HUES64 (cell line): ENCODE data around the gene UGT1A1.
"Not testable (repeated sequence)": the region's sequence is repeated elsewhere in the genome, so short reads cannot be mapped to it uniquely, and the experiment has no call there.

Experiments
- H3K27ac ChIP-seq: 2 replicates; pipeline ENCODE4 v1.7.0; 2013; ENCODE audit warnings: low read depth, low read length, inconsistent platforms
- H3K27me3 ChIP-seq: 2 replicates; pipeline ENCODE4 v1.6.1; 2013; ENCODE audit warnings: mild to moderate bottlenecking, low read length; ENCODE audit not compliant: insufficient read depth
- H3K36me3 ChIP-seq: 2 replicates; pipeline ENCODE4 v1.6.1; 2013; ENCODE audit warnings: mild to moderate bottlenecking, low read length; ENCODE audit not compliant: insufficient read depth
- H3K4me1 ChIP-seq: 2 replicates; pipeline ENCODE4 v1.6.1; 2013; ENCODE audit warnings: mild to moderate bottlenecking, low read length, moderate library complexity; ENCODE audit not compliant: insufficient read depth
- H3K4me3 ChIP-seq: 2 replicates; pipeline ENCODE4 v1.5.1; 2013; ENCODE audit warnings: mild to moderate bottlenecking, low read length, moderate library complexity
- H3K9ac ChIP-seq: 2 replicates; pipeline ENCODE4 v1.6.1; 2013; ENCODE audit warnings: mild to moderate bottlenecking, low read depth, low read length
- H3K9me3 ChIP-seq: 2 replicates; pipeline ENCODE4 v1.6.1; 2013; ENCODE audit warnings: low read depth, low read length; ENCODE audit not compliant: insufficient read depth
- WGBS: fragments of 150-250, 120-280 bp; methylation state at CpG from one replicate; pipeline ENCODE4 v1.1.7; 2013; ENCODE audit warnings: missing lambda C conversion rate; 5-methylcytosine and 5-hydroxymethylcytosine counted together

The UGT1A1 gene

GRCh38 chr2:233745073-233745755 lies 14.9 kb upstream of the UGT1A1 start:
- H3K9ac ChIP-seq: no peak overlapping the region
- peaks cover 5% of the 10 kb centered on the region; the same call in 1 of the 2 replicates for H3K9me3 ChIP-seq
- WGBS: 87% methylated on average over 5 of the region's 5 CpGs
- no peak overlapping the region for H3K4me3 ChIP-seq
- no peaks in the 10 kb centered on the region for H3K27me3 ChIP-seq
- no peak overlapping the region for H3K27ac ChIP-seq
- H3K36me3 ChIP-seq: no peaks in the 10 kb centered on the region
- H3K4me1 ChIP-seq: no peaks in the 10 kb centered on the region

- H3K9me3 ChIP-seq: peaks cover 10% of the 10 kb centered on the region
- H3K4me1 ChIP-seq, H3K9ac ChIP-seq, H3K36me3 ChIP-seq, H3K4me3 ChIP-seq, H3K27ac ChIP-seq, H3K27me3 ChIP-seq: not testable (repeated sequence)
- 90% methylated on average over 2 of the region's 2 CpGs for WGBS
Observed at GRCh38 chr2:233745838-233746237, 14.2 kb upstream of the UGT1A1 start.

GRCh38 chr2:233746475-233747282 lies 13.4 kb upstream of the UGT1A1 start:
- Histone ChIP-seq H3K27me3 (no peaks in the 10 kb centered on the region), H3K36me3 (no peaks in the 10 kb centered on the region), H3K9ac (no peak overlapping the region), H3K9me3 (peaks cover 15% of the 10 kb centered on the region), H3K4me3 (no peak overlapping the region), H3K4me1 (no peaks in the 10 kb centered on the region), H3K27ac (no peak overlapping the region)
- 85% methylated on average over 10 of the region's 10 CpGs for WGBS

- Histone ChIP-seq H3K9me3 (peaks cover 18% of the 10 kb centered on the region), H3K4me1 (no peaks in the 10 kb centered on the region), H3K27ac (no peak overlapping the region), H3K36me3 (no peaks in the 10 kb centered on the region), H3K27me3 (no peaks in the 10 kb centered on the region), H3K4me3 (no peak overlapping the region), H3K9ac (no peak overlapping the region)
- 94% methylated on average over 6 of the region's 6 CpGs for WGBS
Observed at GRCh38 chr2:233747283-233747544, 12.9 kb upstream of the UGT1A1 start.

- not testable (repeated sequence) for H3K4me1 ChIP-seq, H3K27me3 ChIP-seq, H3K4me3 ChIP-seq, H3K9ac ChIP-seq, H3K36me3 ChIP-seq, H3K27ac ChIP-seq
- peaks cover 22% of the 10 kb centered on the region for H3K9me3 ChIP-seq
- WGBS: 90% methylated on average over 2 of the region's 2 CpGs
Observed at GRCh38 chr2:233750689-233751088, 9.4 kb upstream of the UGT1A1 start.

- not testable (repeated sequence) for H3K9ac ChIP-seq, H3K4me3 ChIP-seq, H3K4me1 ChIP-seq, H3K36me3 ChIP-seq, H3K27ac ChIP-seq, H3K27me3 ChIP-seq
- WGBS: 93% methylated on average over 2 of the region's 2 CpGs
- H3K9me3 ChIP-seq: peaks cover 22% of the 10 kb centered on the region
Observed at GRCh38 chr2:233751212-233752009, 8.7 kb upstream of the UGT1A1 start.

GRCh38 chr2:233754872-233755611 lies 5.0 kb upstream of the UGT1A1 start:
- Histone ChIP-seq H3K27ac (no peak overlapping the region), H3K4me3 (no peak overlapping the region), H3K9me3 (peaks cover 16% of the 10 kb centered on the region), H3K9ac (no peak overlapping the region), H3K36me3 (no peaks in the 10 kb centered on the region), H3K27me3 (no peaks in the 10 kb centered on the region), H3K4me1 (no peaks in the 10 kb centered on the region)
- 96% methylated on average over 42 of the region's 44 CpGs for WGBS

- H3K36me3 ChIP-seq: no peaks in the 10 kb centered on the region
- no peaks in the 10 kb centered on the region for H3K27me3 ChIP-seq
- 92% methylated on average over 5 of the region's 7 CpGs for WGBS
- H3K9me3 ChIP-seq: peaks cover 6% of the 10 kb centered on the region
- H3K27ac ChIP-seq: no peak overlapping the region
- H3K4me1 ChIP-seq: no peaks in the 10 kb centered on the region
- no peak overlapping the region for H3K4me3 ChIP-seq
- no peak overlapping the region for H3K9ac ChIP-seq
Observed at GRCh38 chr2:233756429-233757081, 3.5 kb upstream of the UGT1A1 start.

- Histone ChIP-seq H3K27me3 (no peaks in the 10 kb centered on the region), H3K4me3 (no peak overlapping the region)
Observed at GRCh38 chr2:233758141-233758540, 1.9 kb upstream of the UGT1A1 start.

GRCh38 chr2:233758849-233759248 lies 1.2 kb upstream of the UGT1A1 start:
- no peak overlapping the region for H3K4me3 ChIP-seq
- H3K36me3 ChIP-seq: no peaks in the 10 kb centered on the region
- H3K27ac ChIP-seq: no peak overlapping the region
- H3K27me3 ChIP-seq: no peaks in the 10 kb centered on the region
- 92% methylated on average over 2 of the region's 2 CpGs for WGBS
- H3K9ac ChIP-seq: no peak overlapping the region
- no peaks in the 10 kb centered on the region for H3K4me1 ChIP-seq
- H3K9me3 ChIP-seq: no peaks in the 10 kb centered on the region

More at GRCh38 chr2:233758141-233758540, 1.9 kb upstream of the UGT1A1 start:
- H3K36me3 ChIP-seq: no peaks in the 10 kb centered on the region
- no peaks in the 10 kb centered on the region for H3K4me1 ChIP-seq
- no peaks in the 10 kb centered on the region for H3K9me3 ChIP-seq
- no peak overlapping the region for H3K9ac ChIP-seq
- no peak overlapping the region for H3K27ac ChIP-seq
